Suprapubic skin (tissue), 4 donors: ENCODE data around the gene VWDE. TPM values are rescaled to one million over a fixed set of nuclear protein-coding genes. Genes with fewer than 3 reads are reported as not detected.

ENCODE experiments used
- DNase-seq, 2 donors: peaks; one replicate each; pipeline ENCODE4 v3.0.0-alpha.2; 2019; ENCODE audit warnings: low spot score in 2 of 2
- H3K27ac ChIP-seq: fragments of 200-600 bp; sonication (generic); one replicate; pipeline ENCODE4 v1.5.1; 2019
- H3K27me3 ChIP-seq: fragments of 200-600 bp; sonication (generic); one replicate; pipeline ENCODE4 v1.5.1; 2019
- H3K36me3 ChIP-seq: fragments of 200-600 bp; sonication (generic); one replicate; pipeline ENCODE4 v1.5.1; 2019
- H3K4me1 ChIP-seq: fragments of 200-600 bp; sonication (generic); one replicate; pipeline ENCODE4 v1.5.1; 2019
- H3K4me3 ChIP-seq: fragments of 200-600 bp; sonication (generic); one replicate; pipeline ENCODE4 v1.5.1; 2019; ENCODE audit warnings: mild to moderate bottlenecking
- H3K9me3 ChIP-seq: fragments of 200-600 bp; sonication (generic); one replicate; pipeline ENCODE4 v1.5.1; 2019
- EP300 ChIP-seq: sonication (generic); formaldehyde crosslinking; IDR thresholded peaks from one replicate; pipeline ENCODE4 v1.6.1; 2017; ENCODE audit warnings: antibody characterized with exemption
- POLR2A ChIP-seq, 2 donors: fragments of 450-650 bp; IDR thresholded peaks; one replicate each; pipeline ENCODE4 v1.6.1; 2017; ENCODE audit warnings: antibody characterized with exemption in 2 of 2, mild to moderate bottlenecking in 2 of 2, moderate library complexity in 2 of 2
- POLR2AphosphoS5 ChIP-seq, 3 donors: sonication (generic); formaldehyde crosslinking; IDR thresholded peaks; one replicate each; pipeline ENCODE4 v1.6.1; 2017; ENCODE audit warnings: antibody characterized with exemption in 3 of 3
- WGBS: methylation state at CpG from one replicate; pipeline ENCODE4 v1.1.5; 2018; 5-methylcytosine and 5-hydroxymethylcytosine counted together
- total RNA-seq, 4 donors: library from RNA; depleted of rRNA; stranded (reverse); fragments of >200 nt; gene quantifications; one replicate each; pipeline ENCODE4 v1.1.0, GENCODE V29; 2016
- TF ChIP-seq, protein P1 (sequence below), 2 donors: fragments of 200-600 bp in 1 of 2; fragments of 450-650 bp in 1 of 2; sonication (generic) in 1 of 2; IDR thresholded peaks; one replicate each; pipeline ENCODE4 v1.5.1; 2016 to 2019; ENCODE audit warnings: antibody characterized with exemption in 2 of 2, mild to moderate bottlenecking in 1 of 2, moderate library complexity in 1 of 2

The VWDE gene
- total RNA-seq, 4 donors from 2014 or later = 0.26 to 2.6 (median 0.51) TPM; not detected in 1

DNA sequence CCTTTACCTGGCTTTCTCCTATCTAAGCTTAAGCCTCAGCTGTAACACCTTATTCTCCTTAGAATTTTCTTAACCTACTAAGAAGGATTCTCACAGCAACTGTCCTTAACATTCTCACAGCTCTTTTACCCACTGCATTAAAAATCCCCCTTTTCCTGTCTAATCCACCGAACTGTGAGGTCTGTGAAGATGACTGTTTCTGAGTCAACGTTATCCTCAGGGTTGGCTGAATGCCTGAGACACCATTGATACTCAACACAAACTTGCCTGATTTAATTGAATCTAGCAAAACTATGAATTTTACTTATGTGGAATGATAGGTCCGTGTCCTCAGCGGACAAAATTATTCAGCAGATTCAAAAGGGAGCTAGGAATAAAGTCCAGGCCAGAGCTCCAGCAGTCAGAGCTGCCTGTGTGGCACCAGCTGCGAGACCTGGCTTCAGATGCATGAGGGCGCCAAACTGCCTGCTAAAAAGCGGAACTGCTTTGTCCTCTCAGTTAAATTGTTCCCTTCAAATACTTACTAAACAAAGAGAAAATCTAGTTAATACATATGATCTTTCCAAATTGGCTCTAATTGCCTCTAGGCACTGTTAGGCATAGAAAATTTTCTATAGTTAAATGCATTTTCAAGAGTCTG is 33.4 kb upstream of the VWDE start:
- H3K4me3 ChIP-seq = no peak overlapping the region
- WGBS = 44% methylated on average over 7 of the region's 7 CpGs
- no peak for DNase-seq

DNA sequence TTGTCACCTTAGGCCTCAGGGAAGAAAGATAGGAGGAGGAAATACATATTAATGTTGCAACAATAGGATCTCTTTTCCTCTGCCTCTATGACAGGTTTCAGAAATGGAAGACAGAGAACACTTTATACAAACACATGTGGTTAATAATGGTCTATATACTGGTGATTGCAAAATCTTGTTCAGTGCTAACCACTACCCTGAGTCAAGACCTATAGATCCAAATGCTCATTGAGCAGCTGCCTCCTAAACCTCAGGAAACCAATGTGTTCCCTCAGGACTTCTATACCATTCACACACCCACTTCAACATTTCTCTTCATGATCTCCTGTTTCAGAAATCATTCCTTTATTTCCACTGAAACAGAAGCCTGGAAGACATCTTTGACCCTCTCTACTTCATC is 32.5 kb upstream of the VWDE start:
- no peaks in the 10 kb centered on the region for H3K36me3 ChIP-seq
- TF ChIP-seq EP300 (no peak), POLR2AphosphoS5 (IDR thresholded peaks at IDR 0.05) (no peak), POLR2A (IDR thresholded peaks at IDR 0.05) (no peak)
- no peak overlapping the region for H3K27ac ChIP-seq
- no peak overlapping the region for H3K4me3 ChIP-seq
- no peak for DNase-seq
- H3K9me3 ChIP-seq = no peaks in the 10 kb centered on the region
- H3K27me3 ChIP-seq = no peaks in the 10 kb centered on the region
- H3K4me1 ChIP-seq = no peaks in the 10 kb centered on the region

More for the DNA sequence above, 33.4 kb upstream of the VWDE start:
- Histone ChIP-seq H3K9me3 (no peaks in the 10 kb centered on the region), H3K27ac (no peak overlapping the region), H3K4me1 (no peaks in the 10 kb centered on the region), H3K36me3 (no peaks in the 10 kb centered on the region), H3K27me3 (no peaks in the 10 kb centered on the region)
- no peak for TF ChIP-seq EP300
- TF ChIP-seq, protein P1, sequence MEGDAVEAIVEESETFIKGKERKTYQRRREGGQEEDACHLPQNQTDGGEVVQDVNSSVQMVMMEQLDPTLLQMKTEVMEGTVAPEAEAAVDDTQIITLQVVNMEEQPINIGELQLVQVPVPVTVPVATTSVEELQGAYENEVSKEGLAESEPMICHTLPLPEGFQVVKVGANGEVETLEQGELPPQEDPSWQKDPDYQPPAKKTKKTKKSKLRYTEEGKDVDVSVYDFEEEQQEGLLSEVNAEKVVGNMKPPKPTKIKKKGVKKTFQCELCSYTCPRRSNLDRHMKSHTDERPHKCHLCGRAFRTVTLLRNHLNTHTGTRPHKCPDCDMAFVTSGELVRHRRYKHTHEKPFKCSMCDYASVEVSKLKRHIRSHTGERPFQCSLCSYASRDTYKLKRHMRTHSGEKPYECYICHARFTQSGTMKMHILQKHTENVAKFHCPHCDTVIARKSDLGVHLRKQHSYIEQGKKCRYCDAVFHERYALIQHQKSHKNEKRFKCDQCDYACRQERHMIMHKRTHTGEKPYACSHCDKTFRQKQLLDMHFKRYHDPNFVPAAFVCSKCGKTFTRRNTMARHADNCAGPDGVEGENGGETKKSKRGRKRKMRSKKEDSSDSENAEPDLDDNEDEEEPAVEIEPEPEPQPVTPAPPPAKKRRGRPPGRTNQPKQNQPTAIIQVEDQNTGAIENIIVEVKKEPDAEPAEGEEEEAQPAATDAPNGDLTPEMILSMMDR (IDR thresholded peaks at IDR 0.05) = no peak
- TF ChIP-seq POLR2AphosphoS5 (IDR thresholded peaks at IDR 0.05) = no peak
- TF ChIP-seq POLR2A (IDR thresholded peaks at IDR 0.05) = no peak

DNA sequence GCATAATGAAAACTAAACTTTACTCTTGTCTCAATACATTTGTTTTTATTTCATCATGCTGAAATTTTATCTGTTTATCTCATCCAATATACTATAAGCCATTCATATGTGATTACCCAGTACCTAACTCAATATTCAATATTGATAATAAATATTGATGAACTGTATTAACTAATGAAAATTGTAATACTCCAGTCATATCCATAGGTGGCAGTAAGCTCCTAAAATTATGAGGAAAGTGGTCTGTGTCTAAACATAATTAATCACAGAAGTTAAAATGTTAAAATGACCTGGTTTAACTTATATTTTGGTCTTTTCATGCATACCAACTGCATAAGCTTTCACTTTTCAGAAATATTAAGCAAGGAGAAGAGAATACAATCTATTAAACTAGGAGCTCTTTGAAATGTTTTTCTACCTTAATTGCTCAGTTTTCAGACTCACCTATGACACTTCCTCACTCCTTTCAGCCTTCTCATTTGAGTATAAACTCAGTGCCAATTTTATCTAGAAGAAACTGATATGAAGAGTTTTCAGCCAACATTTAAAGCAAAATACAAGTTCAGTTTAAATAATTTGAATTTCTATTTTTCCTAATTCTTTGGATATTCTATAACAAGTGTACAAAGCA is 30.5 kb upstream of the VWDE start:
- no peaks in the 10 kb centered on the region for H3K4me1 ChIP-seq
- no peaks in the 10 kb centered on the region for H3K36me3 ChIP-seq
- no peak overlapping the region for H3K27ac ChIP-seq
- H3K9me3 ChIP-seq = no peaks in the 10 kb centered on the region
- no peak for TF ChIP-seq POLR2AphosphoS5 (IDR thresholded peaks at IDR 0.05)
- TF ChIP-seq, protein P1 (IDR thresholded peaks at IDR 0.05) = no peak
- TF ChIP-seq EP300 = no peak
- TF ChIP-seq POLR2A (IDR thresholded peaks at IDR 0.05) = no peak
- H3K27me3 ChIP-seq = no peaks in the 10 kb centered on the region
- DNase-seq = no peak
- H3K4me3 ChIP-seq = no peak overlapping the region

DNA sequence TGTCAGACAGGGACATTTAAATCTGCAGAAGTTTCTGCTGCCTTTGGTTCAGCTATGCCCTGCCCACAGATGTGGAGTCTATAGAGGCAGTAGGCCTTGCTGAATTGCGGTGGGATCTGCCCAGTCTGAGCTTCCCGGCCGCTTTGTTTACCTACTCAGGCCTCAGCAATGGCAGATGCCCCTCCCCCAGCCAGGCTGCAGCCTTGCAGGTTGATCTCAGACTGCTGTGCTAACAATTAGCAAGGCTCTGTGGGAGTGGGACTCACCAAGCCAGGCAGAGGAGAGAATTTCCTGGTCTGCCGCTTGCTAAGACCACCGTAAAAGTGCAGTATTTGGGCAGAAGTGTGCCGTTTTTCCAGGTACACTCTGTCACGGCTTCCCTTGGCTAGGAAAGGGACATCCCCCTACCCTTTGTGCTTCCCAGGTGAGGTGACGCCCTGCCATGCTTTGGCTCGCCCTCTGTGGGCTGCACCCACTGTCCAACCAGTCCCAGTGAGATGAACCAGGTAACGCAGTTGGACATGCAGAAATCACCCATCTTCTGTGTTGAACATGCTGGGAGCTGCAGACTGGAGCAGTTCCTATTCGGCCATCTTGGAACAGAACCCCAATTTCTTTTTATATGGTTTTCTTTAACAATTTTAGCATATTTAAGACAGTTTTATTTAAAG is 28.4 kb upstream of the VWDE start:
- no peak for TF ChIP-seq POLR2AphosphoS5 (IDR thresholded peaks at IDR 0.05)
- no peak for TF ChIP-seq POLR2A (IDR thresholded peaks at IDR 0.05)
- TF ChIP-seq, protein P1 (IDR thresholded peaks at IDR 0.05) = no peak
- WGBS = 76% methylated on average over 11 of the region's 11 CpGs

DNA sequence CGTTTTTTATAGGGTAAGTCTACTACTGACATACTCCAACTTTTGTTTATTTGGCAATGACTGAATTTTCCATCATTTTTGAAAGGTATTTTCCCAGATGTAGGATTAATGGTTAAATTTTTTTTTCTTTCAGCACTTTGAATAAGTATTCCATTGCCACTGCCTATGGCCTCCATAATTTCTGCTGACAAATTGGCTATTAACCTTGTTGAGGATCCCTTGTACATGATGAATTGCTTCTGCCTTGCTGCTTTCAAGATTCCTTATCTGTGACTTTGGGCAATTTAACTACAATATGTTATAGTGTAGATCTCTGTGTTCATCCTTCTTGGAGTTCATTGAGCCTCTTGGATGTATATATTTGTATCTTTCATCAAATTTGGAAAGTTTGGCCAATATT is 21.6 kb upstream of the VWDE start:
- 32% methylated on average over 1 of the region's 1 CpG for WGBS

More for the DNA sequence above, 28.4 kb upstream of the VWDE start:
- H3K4me1 ChIP-seq = no peaks in the 10 kb centered on the region
- H3K27ac ChIP-seq = no peak overlapping the region
- no peaks in the 10 kb centered on the region for H3K27me3 ChIP-seq
- no peak for DNase-seq
- H3K4me3 ChIP-seq = no peak overlapping the region
- H3K9me3 ChIP-seq = no peaks in the 10 kb centered on the region
- no peaks in the 10 kb centered on the region for H3K36me3 ChIP-seq

More for the DNA sequence above, 21.6 kb upstream of the VWDE start:
- H3K4me1 ChIP-seq = no peaks in the 10 kb centered on the region
- TF ChIP-seq, protein P1 (IDR thresholded peaks at IDR 0.05) = no peak
- TF ChIP-seq EP300 (no peak), POLR2A (IDR thresholded peaks at IDR 0.05) (no peak)
- no peak overlapping the region for H3K27ac ChIP-seq
- no peaks in the 10 kb centered on the region for H3K36me3 ChIP-seq
- no peaks in the 10 kb centered on the region for H3K9me3 ChIP-seq
- no peaks in the 10 kb centered on the region for H3K27me3 ChIP-seq
- H3K4me3 ChIP-seq = no peak overlapping the region
- DNase-seq = no peak
